DOHH2 (cell line): ENCODE data around the gene TP63.

Experiments
- H3F3A ChIP-seq: fragments of 200-600 bp; sonication (generic), shearing (Covaris generic); 2 replicates; pipeline ENCODE4 v1.6.0; 2016; ENCODE audit warnings: antibody characterized with exemption, mild to moderate bottlenecking; ENCODE audit not compliant: control insufficient read depth, insufficient read depth
- H3K27ac ChIP-seq: fragments of 200-600 bp; sonication (generic); 2 replicates; pipeline ENCODE4 v1.5.1; 2014; ENCODE audit warnings: low read depth, mild to moderate bottlenecking, low read length, moderate library complexity
- H3K27me3 ChIP-seq: fragments of 200-600 bp; sonication (generic); 2 replicates; pipeline ENCODE4 v1.6.1; 2014; ENCODE audit warnings: mild to moderate bottlenecking, low read length, mixed read lengths; ENCODE audit not compliant: control insufficient read depth
- H3K36me3 ChIP-seq: fragments of 200-600 bp; sonication (generic); 2 replicates; pipeline ENCODE4 v1.6.1; 2014; ENCODE audit warnings: mild to moderate bottlenecking, low read length, moderate library complexity, mixed read lengths; ENCODE audit not compliant: control insufficient read depth
- H3K4me1 ChIP-seq: fragments of 200-600 bp; sonication (generic); 2 replicates; pipeline ENCODE4 v1.6.1; 2014; ENCODE audit warnings: mild to moderate bottlenecking, low read length, mixed read lengths; ENCODE audit not compliant: control insufficient read depth
- H3K4me2 ChIP-seq: fragments of 200-600 bp; sonication (generic); 2 replicates; pipeline ENCODE4 v1.6.0; 2014; ENCODE audit warnings: mild to moderate bottlenecking, low read length, moderate library complexity
- H3K4me3 ChIP-seq: fragments of 200-600 bp; sonication (generic); 2 replicates; pipeline ENCODE4 v1.5.1; 2014; ENCODE audit warnings: mild to moderate bottlenecking, low read length, mixed read lengths
- H3K79me2 ChIP-seq: fragments of 200-600 bp; sonication (generic); 2 replicates; pipeline ENCODE4 v1.6.1; 2014; ENCODE audit warnings: mild to moderate bottlenecking, low read length, mixed read lengths; ENCODE audit not compliant: control insufficient read depth
- H3K9me2 ChIP-seq: fragments of 200-600 bp; sonication (generic); replicated peaks from 2 replicates; pipeline ENCODE4 v1.6.1; 2014; ENCODE audit warnings: mild to moderate bottlenecking, low read length, mixed read lengths; ENCODE audit not compliant: control insufficient read depth
- H3K9me3 ChIP-seq: fragments of 200-600 bp; sonication (generic); 2 replicates; pipeline ENCODE4 v1.6.1; 2014; ENCODE audit warnings: antibody characterized with exemption, low read length, mixed read lengths; ENCODE audit not compliant: control insufficient read depth, insufficient read depth
- H4K20me1 ChIP-seq: fragments of 200-600 bp; sonication (generic); 2 replicates; pipeline ENCODE4 v1.6.0; 2014; ENCODE audit warnings: low read depth, mild to moderate bottlenecking, antibody characterized with exemption, low read length, moderate library complexity; ENCODE audit not compliant: control insufficient read depth, insufficient read depth
- EZH2phosphoT487 ChIP-seq: fragments of 200-600 bp; sonication (generic); IDR thresholded peaks from 2 replicates; pipeline ENCODE4 v1.6.1; 2017; ENCODE audit warnings: borderline replicate concordance, mild to moderate bottlenecking, antibody characterized with exemption, low read length, moderate library complexity, mixed read lengths
- TF ChIP-seq, protein P1 (sequence below): fragments of 200-600 bp; sonication (generic); IDR thresholded peaks from one replicate; pipeline ENCODE4 v1.5.1; 2014; ENCODE audit warnings: antibody characterized with exemption, mild to moderate bottlenecking, low read depth, low read length; ENCODE audit not compliant: poor library complexity, severe bottlenecking

Gene TP63

GRCh38 chr3:189824629-189825312 is 193.6 kb downstream of the TP63 start:
- Histone ChIP-seq H3K79me2 (no peaks in the 10 kb centered on the region), H3K4me1 (0 out of 2 replicates have a peak, but pooled peaks cover 4% of the 10 kb centered on the region), H3K9me3 (no peaks in the 10 kb centered on the region), H3K4me3 (no peak overlapping the region), H3K4me2 (no peak overlapping the region), H3F3A (no peaks in the 10 kb centered on the region), H3K27me3 (no peaks in the 10 kb centered on the region), H3K9me2 (no peaks in the 10 kb centered on the region), H3K36me3 (no peaks in the 10 kb centered on the region), H3K27ac (no peak overlapping the region), H4K20me1 (no peaks in the 10 kb centered on the region)
- TF ChIP-seq, protein P1, sequence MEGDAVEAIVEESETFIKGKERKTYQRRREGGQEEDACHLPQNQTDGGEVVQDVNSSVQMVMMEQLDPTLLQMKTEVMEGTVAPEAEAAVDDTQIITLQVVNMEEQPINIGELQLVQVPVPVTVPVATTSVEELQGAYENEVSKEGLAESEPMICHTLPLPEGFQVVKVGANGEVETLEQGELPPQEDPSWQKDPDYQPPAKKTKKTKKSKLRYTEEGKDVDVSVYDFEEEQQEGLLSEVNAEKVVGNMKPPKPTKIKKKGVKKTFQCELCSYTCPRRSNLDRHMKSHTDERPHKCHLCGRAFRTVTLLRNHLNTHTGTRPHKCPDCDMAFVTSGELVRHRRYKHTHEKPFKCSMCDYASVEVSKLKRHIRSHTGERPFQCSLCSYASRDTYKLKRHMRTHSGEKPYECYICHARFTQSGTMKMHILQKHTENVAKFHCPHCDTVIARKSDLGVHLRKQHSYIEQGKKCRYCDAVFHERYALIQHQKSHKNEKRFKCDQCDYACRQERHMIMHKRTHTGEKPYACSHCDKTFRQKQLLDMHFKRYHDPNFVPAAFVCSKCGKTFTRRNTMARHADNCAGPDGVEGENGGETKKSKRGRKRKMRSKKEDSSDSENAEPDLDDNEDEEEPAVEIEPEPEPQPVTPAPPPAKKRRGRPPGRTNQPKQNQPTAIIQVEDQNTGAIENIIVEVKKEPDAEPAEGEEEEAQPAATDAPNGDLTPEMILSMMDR, result no peak
- no peak for TF ChIP-seq EZH2phosphoT487

DNA sequence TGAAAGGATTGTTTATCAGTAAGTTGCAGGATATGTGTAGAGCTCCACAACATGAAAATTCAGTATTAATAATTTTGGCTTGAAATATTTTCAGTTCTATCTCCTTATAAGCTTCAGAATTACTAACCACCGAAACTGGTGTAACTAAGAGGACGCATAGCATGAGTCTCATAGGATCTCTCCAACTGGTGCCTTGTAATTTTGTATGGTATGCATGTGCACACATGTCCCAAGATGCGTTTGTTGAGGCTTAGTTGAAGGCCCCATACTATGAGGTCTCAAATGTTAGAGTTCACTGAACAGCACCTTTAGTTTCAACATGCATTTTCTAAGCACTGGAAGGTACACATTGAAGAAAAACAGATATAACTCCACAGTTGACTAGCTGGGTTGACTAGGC is 195.4 kb downstream of the TP63 start:
- Histone ChIP-seq H3K9me2 (no peaks in the 10 kb centered on the region), H4K20me1 (no peaks in the 10 kb centered on the region), H3K4me3 (no peak overlapping the region), H3K79me2 (no peaks in the 10 kb centered on the region), H3K36me3 (no peaks in the 10 kb centered on the region), H3K4me2 (no peak overlapping the region), H3K27ac (no peak overlapping the region), H3F3A (no peaks in the 10 kb centered on the region), H3K4me1 (no peaks in the 10 kb centered on the region), H3K27me3 (no peaks in the 10 kb centered on the region), H3K9me3 (no peaks in the 10 kb centered on the region)
- TF ChIP-seq EZH2phosphoT487, result no peak
- TF ChIP-seq, protein P1, result no peak

DNA sequence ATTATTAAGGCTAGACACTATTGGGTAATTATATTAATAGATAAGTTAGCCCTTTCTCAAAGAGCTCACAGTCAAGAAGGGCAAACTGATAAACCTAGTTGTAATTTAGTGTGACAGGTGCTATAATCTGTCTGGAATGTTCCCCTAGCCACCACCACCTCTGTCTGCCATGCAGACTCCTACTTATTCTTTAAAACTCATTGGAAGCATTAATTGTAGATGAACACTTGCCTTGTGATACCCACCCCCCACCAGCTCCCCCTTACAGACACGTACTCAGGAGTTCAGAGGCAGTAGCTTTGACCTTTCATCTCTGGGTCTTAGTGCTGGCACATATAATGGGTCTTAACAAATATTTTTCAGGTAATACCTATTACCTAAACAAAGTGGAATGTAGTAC is 195.9 kb downstream of the TP63 start:
- H3K79me2 ChIP-seq, result no peaks in the 10 kb centered on the region
- no peaks in the 10 kb centered on the region for H3K9me2 ChIP-seq
- no peaks in the 10 kb centered on the region for H3F3A ChIP-seq
- H3K9me3 ChIP-seq, result no peaks in the 10 kb centered on the region
- H3K4me2 ChIP-seq, result no peak overlapping the region
- H3K36me3 ChIP-seq, result no peaks in the 10 kb centered on the region
- no peak overlapping the region for H3K27ac ChIP-seq
- H4K20me1 ChIP-seq, result no peaks in the 10 kb centered on the region
- no peaks in the 10 kb centered on the region for H3K27me3 ChIP-seq
- H3K4me3 ChIP-seq, result no peak overlapping the region
- no peaks in the 10 kb centered on the region for H3K4me1 ChIP-seq
- TF ChIP-seq, protein P1, result no peak
- no peak for TF ChIP-seq EZH2phosphoT487

GRCh38 chr3:189830401-189830800 is 199.2 kb downstream of the TP63 start:
- Histone ChIP-seq H3K27me3 (no peaks in the 10 kb centered on the region), H4K20me1 (no peaks in the 10 kb centered on the region), H3K27ac (no peak overlapping the region), H3K4me3 (no peak overlapping the region), H3K4me1 (no peaks in the 10 kb centered on the region), H3K36me3 (no peaks in the 10 kb centered on the region), H3F3A (no peaks in the 10 kb centered on the region), H3K4me2 (no peak overlapping the region), H3K9me3 (no peaks in the 10 kb centered on the region), H3K79me2 (no peaks in the 10 kb centered on the region), H3K9me2 (no peaks in the 10 kb centered on the region)
- no peak for TF ChIP-seq EZH2phosphoT487
- TF ChIP-seq, protein P1, result no peak
